Measurements from ENCODE around the gene ITPK1.

DNA sequence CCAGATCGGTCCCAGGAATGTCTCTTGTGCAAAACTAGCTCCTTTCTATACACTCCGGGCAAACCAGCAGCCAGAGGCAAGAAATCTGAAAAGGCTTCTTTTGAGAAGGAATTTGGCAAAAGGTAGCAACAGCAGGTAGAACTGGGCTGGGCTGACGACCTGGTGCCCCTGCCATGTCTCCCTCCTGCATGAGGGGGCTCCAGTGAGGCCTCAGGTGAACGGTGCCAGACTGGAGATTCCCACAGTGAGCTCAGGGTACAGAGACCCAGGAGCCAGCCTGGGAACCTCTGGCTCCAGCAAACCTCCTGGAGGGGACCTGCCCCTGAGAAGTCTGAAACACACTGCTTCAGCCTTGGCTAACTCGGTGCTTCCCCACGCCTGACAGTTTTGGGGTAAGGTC is 10.8 kb downstream of the ITPK1 start:
- TF ChIP-seq, protein P1, sequence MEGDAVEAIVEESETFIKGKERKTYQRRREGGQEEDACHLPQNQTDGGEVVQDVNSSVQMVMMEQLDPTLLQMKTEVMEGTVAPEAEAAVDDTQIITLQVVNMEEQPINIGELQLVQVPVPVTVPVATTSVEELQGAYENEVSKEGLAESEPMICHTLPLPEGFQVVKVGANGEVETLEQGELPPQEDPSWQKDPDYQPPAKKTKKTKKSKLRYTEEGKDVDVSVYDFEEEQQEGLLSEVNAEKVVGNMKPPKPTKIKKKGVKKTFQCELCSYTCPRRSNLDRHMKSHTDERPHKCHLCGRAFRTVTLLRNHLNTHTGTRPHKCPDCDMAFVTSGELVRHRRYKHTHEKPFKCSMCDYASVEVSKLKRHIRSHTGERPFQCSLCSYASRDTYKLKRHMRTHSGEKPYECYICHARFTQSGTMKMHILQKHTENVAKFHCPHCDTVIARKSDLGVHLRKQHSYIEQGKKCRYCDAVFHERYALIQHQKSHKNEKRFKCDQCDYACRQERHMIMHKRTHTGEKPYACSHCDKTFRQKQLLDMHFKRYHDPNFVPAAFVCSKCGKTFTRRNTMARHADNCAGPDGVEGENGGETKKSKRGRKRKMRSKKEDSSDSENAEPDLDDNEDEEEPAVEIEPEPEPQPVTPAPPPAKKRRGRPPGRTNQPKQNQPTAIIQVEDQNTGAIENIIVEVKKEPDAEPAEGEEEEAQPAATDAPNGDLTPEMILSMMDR (tag by site-specific recombination; IDR thresholded peaks at IDR 0.05) = no peak
- TF ChIP-seq ZNF768 (tag by site-specific recombination; IDR thresholded peaks at IDR 0.05) = no peak
- TF ChIP-seq, protein P2, sequence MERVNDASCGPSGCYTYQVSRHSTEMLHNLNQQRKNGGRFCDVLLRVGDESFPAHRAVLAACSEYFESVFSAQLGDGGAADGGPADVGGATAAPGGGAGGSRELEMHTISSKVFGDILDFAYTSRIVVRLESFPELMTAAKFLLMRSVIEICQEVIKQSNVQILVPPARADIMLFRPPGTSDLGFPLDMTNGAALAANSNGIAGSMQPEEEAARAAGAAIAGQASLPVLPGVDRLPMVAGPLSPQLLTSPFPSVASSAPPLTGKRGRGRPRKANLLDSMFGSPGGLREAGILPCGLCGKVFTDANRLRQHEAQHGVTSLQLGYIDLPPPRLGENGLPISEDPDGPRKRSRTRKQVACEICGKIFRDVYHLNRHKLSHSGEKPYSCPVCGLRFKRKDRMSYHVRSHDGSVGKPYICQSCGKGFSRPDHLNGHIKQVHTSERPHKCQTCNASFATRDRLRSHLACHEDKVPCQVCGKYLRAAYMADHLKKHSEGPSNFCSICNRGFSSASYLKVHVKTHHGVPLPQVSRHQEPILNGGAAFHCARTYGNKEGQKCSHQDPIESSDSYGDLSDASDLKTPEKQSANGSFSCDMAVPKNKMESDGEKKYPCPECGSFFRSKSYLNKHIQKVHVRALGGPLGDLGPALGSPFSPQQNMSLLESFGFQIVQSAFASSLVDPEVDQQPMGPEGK (tag by site-specific recombination; IDR thresholded peaks at IDR 0.05) = no peak
- TF ChIP-seq, protein P3, sequence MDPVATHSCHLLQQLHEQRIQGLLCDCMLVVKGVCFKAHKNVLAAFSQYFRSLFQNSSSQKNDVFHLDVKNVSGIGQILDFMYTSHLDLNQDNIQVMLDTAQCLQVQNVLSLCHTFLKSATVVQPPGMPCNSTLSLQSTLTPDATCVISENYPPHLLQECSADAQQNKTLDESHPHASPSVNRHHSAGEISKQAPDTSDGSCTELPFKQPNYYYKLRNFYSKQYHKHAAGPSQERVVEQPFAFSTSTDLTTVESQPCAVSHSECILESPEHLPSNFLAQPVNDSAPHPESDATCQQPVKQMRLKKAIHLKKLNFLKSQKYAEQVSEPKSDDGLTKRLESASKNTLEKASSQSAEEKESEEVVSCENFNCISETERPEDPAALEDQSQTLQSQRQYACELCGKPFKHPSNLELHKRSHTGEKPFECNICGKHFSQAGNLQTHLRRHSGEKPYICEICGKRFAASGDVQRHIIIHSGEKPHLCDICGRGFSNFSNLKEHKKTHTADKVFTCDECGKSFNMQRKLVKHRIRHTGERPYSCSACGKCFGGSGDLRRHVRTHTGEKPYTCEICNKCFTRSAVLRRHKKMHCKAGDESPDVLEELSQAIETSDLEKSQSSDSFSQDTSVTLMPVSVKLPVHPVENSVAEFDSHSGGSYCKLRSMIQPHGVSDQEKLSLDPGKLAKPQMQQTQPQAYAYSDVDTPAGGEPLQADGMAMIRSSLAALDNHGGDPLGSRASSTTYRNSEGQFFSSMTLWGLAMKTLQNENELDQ (tag by site-specific recombination; IDR thresholded peaks at IDR 0.05; ENCODE audit: low read depth) = no peak
- no peak for TF ChIP-seq YY1 (tag by site-specific recombination; IDR thresholded peaks at IDR 0.05)
